Midbrain (tissue), 1 donor: ENCODE data around the gene CTNNB1.

Experiments
- DNase-seq: peaks from one replicate; lab custom pipeline; 2025; lab: John Stamatoyannopoulos, UW

Gene CTNNB1

GRCh38 chr3:41198950-41199865 is at the start of gene CTNNB1:
CTNNB1 (plus strand) TSS chr3:41199505; CDS start chr3:41224069, 24,564 bp downstream.
- peak; percentile 93 for DNase-seq

GRCh38 chr3:41155834-41156233 is 43.5 kb upstream of the CTNNB1 start:
- DNase-seq: no peak

- DNase-seq: no peak
Measured at GRCh38 chr3:41158947-41159346, 40.4 kb upstream of the CTNNB1 start.

GRCh38 chr3:41159588-41160189 is 39.6 kb upstream of the CTNNB1 start:
- DNase-seq: no peak

GRCh38 chr3:41162541-41162940 is 36.8 kb upstream of the CTNNB1 start:
- DNase-seq: no peak

- no peak for DNase-seq
Measured at GRCh38 chr3:41163006-41163405, 36.3 kb upstream of the CTNNB1 start.

- DNase-seq: no peak
Measured at GRCh38 chr3:41163421-41163820, 35.9 kb upstream of the CTNNB1 start.

- no peak for DNase-seq
Measured at GRCh38 chr3:41164777-41165176, 34.5 kb upstream of the CTNNB1 start.

- DNase-seq: no peak
Measured at GRCh38 chr3:41167722-41168497, 31.4 kb upstream of the CTNNB1 start.

- no peak for DNase-seq
Measured at GRCh38 chr3:41169023-41169422, 30.3 kb upstream of the CTNNB1 start.

GRCh38 chr3:41173926-41174885 is 25.1 kb upstream of the CTNNB1 start:
- DNase-seq: no peak

GRCh38 chr3:41175365-41175764 is 23.9 kb upstream of the CTNNB1 start:
- no peak for DNase-seq

- no peak for DNase-seq
Measured at GRCh38 chr3:41176596-41176995, 22.7 kb upstream of the CTNNB1 start.

GRCh38 chr3:41178576-41178975 is 20.7 kb upstream of the CTNNB1 start:
- no peak for DNase-seq

- no peak for DNase-seq
Measured at GRCh38 chr3:41180396-41180795, 18.9 kb upstream of the CTNNB1 start.

GRCh38 chr3:41182504-41183059 is 16.7 kb upstream of the CTNNB1 start:
- DNase-seq: no peak

GRCh38 chr3:41184394-41184793 is 14.9 kb upstream of the CTNNB1 start:
- no peak for DNase-seq

GRCh38 chr3:41186297-41186696 is 13.0 kb upstream of the CTNNB1 start:
- DNase-seq: no peak

GRCh38 chr3:41188306-41188705 is 11.0 kb upstream of the CTNNB1 start:
- no peak for DNase-seq

- DNase-seq: no peak
Measured at GRCh38 chr3:41190509-41191284, 8.6 kb upstream of the CTNNB1 start.
